Measurements from ENCODE around the gene ZSCAN29. TPM values are rescaled to one million over a fixed set of nuclear protein-coding genes. Genes with fewer than 3 reads are reported as not detected.
"Not testable (repeated sequence)": the region's sequence is repeated elsewhere in the genome, so short reads cannot be mapped to it uniquely, and the experiment has no call there.

The ZSCAN29 gene
- 10 to 100 TPM; 28.6 to 29.6 TPM for total RNA-seq
- long read RNA-seq, full-length matches to known transcripts, result 1 of 6 reads
- long read RNA-seq, partial matches to known transcripts, result 0 of 6 reads
- long read RNA-seq, other reads (novel, unspliced or antisense), result 5 of 6 reads

GRCh38 chr15:43370975-43371974 lies at the start of gene ZSCAN29, which contains the start of gene TUBGCP4:
Gene ZSCAN29, minus strand, starts transcription at chr15:43371043. Its CDS starts 1,130 bp downstream, at chr15:43369913.
Gene TUBGCP4, plus strand, starts transcription at chr15:43371101. Its CDS starts 254 bp downstream, at chr15:43371355.
- intact Hi-C loops (cut with DNase I, micrococcal nuclease), result no loop called here

GRCh38 chr15:43420435-43420834 lies 49.6 kb upstream of the ZSCAN29 start:
- ATAC-seq, result no peak
- no peak for DNase-seq
- intact Hi-C loops (cut with DNase I, micrococcal nuclease), result no loop called here

More at GRCh38 chr15:43370975-43371974, at the start of gene ZSCAN29, which contains the start of gene TUBGCP4:
- ATAC-seq (peak; percentile 91), DNase-seq (peak; percentile 76 to 77)

- DNase-seq, result no peak
- no peak for ATAC-seq
- intact Hi-C loops (cut with DNase I, micrococcal nuclease), result no loop called here
Observed at GRCh38 chr15:43414196-43414595, 43.4 kb upstream of the ZSCAN29 start.

GRCh38 chr15:43412096-43412495 lies 41.3 kb upstream of the ZSCAN29 start:
- ATAC-seq, result no peak
- DNase-seq, result no peak
- intact Hi-C loops (cut with DNase I, micrococcal nuclease), result no loop called here

- intact Hi-C loops (cut with DNase I, micrococcal nuclease), result no loop called here
- ATAC-seq, result no peak
Observed at GRCh38 chr15:43410572-43411214, 39.9 kb upstream of the ZSCAN29 start.

GRCh38 chr15:43408789-43409188 lies 37.9 kb upstream of the ZSCAN29 start:
- intact Hi-C loops (cut with DNase I, micrococcal nuclease), result no loop called here
- no peak for DNase-seq
- no peak for ATAC-seq

More at GRCh38 chr15:43410572-43411214, 39.9 kb upstream of the ZSCAN29 start:
- DNase-seq, result no peak

GRCh38 chr15:43406808-43407207 lies 36.0 kb upstream of the ZSCAN29 start:
- no peak for DNase-seq
- intact Hi-C loops (cut with DNase I, micrococcal nuclease), result no loop called here
- no peak for ATAC-seq

- no peak for ATAC-seq
- intact Hi-C loops (cut with DNase I, micrococcal nuclease), result no loop called here
- no peak for DNase-seq
Observed at GRCh38 chr15:43406189-43406588, 35.3 kb upstream of the ZSCAN29 start.

- ATAC-seq, result no peak
- intact Hi-C loops (cut with DNase I, micrococcal nuclease), result no loop called here
- no peak for DNase-seq
Observed at GRCh38 chr15:43404130-43404529, 33.3 kb upstream of the ZSCAN29 start.

GRCh38 chr15:43403616-43404015 lies 32.8 kb upstream of the ZSCAN29 start:
- ATAC-seq (no peak), DNase-seq (no peak)
- intact Hi-C loops (cut with DNase I, micrococcal nuclease), result no loop called here

GRCh38 chr15:43402255-43402654 lies 31.4 kb upstream of the ZSCAN29 start:
- intact Hi-C loops (cut with DNase I, micrococcal nuclease), result no loop called here
- ATAC-seq (no peak), DNase-seq (no peak)

- ATAC-seq; DNase-seq; intact Hi-C loops (cut with DNase I, micrococcal nuclease): not testable (repeated sequence)
Observed at GRCh38 chr15:43393592-43393991, 22.7 kb upstream of the ZSCAN29 start.

- DNase-seq (no peak), ATAC-seq (no peak)
- intact Hi-C loops (cut with DNase I, micrococcal nuclease), result no loop called here
Observed at GRCh38 chr15:43390723-43391122, 19.9 kb upstream of the ZSCAN29 start.

- intact Hi-C loops (cut with DNase I, micrococcal nuclease), result no loop called here
- DNase-seq, result no peak
- ATAC-seq, result no peak
Observed at GRCh38 chr15:43383070-43383469, 12.2 kb upstream of the ZSCAN29 start.

GRCh38 chr15:43382310-43382709 lies 11.5 kb upstream of the ZSCAN29 start:
- intact Hi-C loops (cut with DNase I, micrococcal nuclease), result no loop called here
- no peak for DNase-seq
- no peak for ATAC-seq

- intact Hi-C loops (cut with DNase I, micrococcal nuclease), result no loop called here
- ATAC-seq (no peak), DNase-seq (no peak)
Observed at GRCh38 chr15:43378601-43379000, 7.8 kb upstream of the ZSCAN29 start.

GRCh38 chr15:43376017-43376705 lies 5.3 kb upstream of the ZSCAN29 start:
- peak in 1 of 2 donors; percentile 25 for DNase-seq
- intact Hi-C loops (cut with DNase I, micrococcal nuclease), result no loop called here
- peak; percentile 28 for ATAC-seq

- DNase-seq, result peak; percentile 27
- peak; percentile 64 for ATAC-seq
- intact Hi-C loops (cut with DNase I, micrococcal nuclease), result no loop called here
Observed at GRCh38 chr15:43370310-43370974, 401 bp downstream of the ZSCAN29 start.

Measured in left colon (tissue), 2 donors.